HG03045 (cell line): ENCODE data around the gene NUP88.

Experiments
- ATAC-seq: cut with Tn5 transposase; IDR thresholded peaks from one replicate; pipeline ENCODE4 v1.9.1; 2021; ENCODE audit warnings: mild to moderate bottlenecking, moderate library complexity; ENCODE audit not compliant: unreplicated experiment

NUP88 gene

GRCh38 chr17:5419959-5420653, 644 bp upstream of the NUP88 start, which contains the start of gene RPAIN:
Gene RPAIN, plus strand, starts transcription at chr17:5420182. Its CDS starts 29 bp downstream, at chr17:5420211.
- ATAC-seq, result peak; percentile 61

GRCh38 chr17:5418858-5419355, 555 bp downstream of the NUP88 start:
- peak; percentile 33 for ATAC-seq

- no peak for ATAC-seq
Observed at GRCh38 chr17:5416901-5417300, 2.6 kb downstream of the NUP88 start.

GRCh38 chr17:5413682-5414081, 5.8 kb downstream of the NUP88 start:
- no peak for ATAC-seq

GRCh38 chr17:5410594-5411272, 8.7 kb downstream of the NUP88 start:
- ATAC-seq, result no peak

GRCh38 chr17:5408186-5408585, 11.3 kb downstream of the NUP88 start:
- ATAC-seq, result no peak

GRCh38 chr17:5405400-5405799, 14.1 kb downstream of the NUP88 start:
- no peak for ATAC-seq

DNA sequence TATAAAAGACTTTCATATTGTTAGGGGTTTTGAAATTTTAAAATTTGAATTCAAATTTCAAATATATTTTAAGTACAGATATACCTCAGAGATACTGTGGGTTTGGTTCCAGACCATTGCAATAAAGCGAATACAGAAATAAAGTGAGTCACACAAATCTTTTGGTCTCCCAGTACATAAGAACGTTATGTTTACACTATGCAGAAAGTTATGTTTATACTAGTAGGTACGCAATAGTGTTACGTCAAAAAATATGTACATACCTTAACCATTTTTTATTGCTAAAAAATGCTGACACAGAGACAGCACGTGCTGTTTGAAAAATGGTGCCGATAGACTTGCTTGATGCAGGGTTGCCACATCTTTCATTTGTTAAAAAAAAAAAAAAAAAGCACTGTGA, 19.7 kb downstream of the NUP88 start:
- ATAC-seq, result no peak

- no peak for ATAC-seq
Observed at GRCh38 chr17:5396612-5397011, 22.9 kb downstream of the NUP88 start.

GRCh38 chr17:5391678-5392077, 27.8 kb downstream of the NUP88 start:
- ATAC-seq, result no peak

DNA sequence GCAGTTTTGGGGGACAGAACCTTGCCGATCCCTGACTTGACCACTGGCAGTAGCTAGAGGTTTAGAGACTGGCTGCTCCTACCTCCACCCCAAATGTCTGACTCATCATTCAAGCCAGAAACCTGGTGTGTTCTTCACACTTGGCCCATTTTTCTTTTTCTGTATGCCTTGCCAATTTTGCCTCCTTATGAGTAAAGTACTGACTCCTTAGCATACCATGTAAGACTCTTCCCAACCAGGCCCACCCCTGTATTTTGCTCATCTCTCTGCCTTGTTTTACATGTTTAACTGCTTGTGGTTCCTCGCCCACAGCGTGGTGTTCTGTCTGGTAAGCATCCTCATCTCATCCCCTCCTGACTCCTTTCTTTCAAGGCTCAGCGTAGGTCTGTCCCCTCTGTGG, 37.9 kb downstream of the NUP88 start:
- no peak for ATAC-seq

GRCh38 chr17:5380491-5381135, 38.8 kb downstream of the NUP88 start:
- ATAC-seq, result no peak

DNA sequence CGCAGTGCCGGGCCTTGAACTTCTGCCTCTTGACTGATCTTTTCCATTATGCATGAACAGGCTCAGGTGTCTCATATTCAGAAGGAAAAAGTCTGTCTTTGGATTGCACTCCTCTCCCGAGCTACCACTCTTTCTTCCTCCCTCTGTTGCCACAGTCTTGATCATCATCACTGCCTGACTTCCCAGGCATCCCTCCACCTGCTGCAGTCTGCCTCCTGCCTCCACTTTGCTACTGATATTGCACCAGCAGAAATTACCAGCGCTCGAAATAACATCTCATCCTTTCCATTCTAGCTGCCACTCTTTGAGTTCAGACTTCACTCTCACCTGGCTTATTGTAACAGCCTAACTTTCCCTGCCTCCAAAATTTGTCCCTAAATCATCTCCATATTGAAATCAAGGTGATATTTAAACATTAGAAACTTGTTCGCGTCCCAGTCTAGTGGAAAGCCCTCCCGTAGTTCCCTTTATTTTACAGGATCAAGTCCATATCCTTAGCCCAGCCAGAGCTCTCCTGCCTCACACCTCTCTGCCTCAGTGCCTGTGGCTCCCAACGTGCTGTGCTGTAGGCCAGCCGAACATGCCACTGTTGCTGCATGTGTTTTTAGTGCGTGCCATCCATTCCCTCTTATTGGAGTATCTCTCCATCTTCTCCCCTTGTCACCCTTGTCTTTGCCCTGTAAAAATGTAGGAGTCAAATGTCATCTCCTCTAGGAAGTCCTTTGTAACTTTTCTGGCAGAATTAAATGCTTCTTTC, 39.9 kb downstream of the NUP88 start:
- no peak for ATAC-seq

DNA sequence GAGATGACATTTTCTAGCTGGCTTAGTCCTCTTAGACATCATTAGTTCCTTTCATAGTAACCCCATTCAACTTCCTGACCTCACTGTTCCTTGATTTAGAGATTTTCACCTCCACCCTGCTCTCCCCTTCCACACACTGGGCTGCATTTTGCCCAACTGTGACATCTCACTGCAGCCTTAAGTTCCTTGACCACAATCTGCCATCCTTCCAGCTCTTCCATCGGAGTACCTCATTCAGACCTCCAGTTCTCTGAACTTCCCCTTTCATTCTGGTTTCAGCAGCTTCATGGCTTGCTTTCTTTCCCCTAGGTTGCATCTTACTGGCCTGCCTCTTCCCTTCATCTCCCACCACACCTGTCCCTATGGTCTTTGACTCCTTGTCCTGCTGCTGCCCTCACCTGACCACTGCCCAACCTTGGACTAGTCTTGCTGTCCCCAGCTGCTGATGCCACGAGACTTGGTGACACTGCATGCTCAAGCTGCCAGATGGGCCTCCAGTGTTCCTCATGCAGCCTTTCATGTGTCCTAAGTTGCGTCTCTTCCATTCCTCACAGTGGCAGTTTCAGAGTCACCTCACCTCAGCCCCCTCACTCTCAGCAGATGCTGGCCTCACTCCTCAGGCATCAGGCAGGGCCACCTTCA, 40.8 kb downstream of the NUP88 start:
- no peak for ATAC-seq

GRCh38 chr17:5373112-5373511, 46.4 kb downstream of the NUP88 start:
- no peak for ATAC-seq

DNA sequence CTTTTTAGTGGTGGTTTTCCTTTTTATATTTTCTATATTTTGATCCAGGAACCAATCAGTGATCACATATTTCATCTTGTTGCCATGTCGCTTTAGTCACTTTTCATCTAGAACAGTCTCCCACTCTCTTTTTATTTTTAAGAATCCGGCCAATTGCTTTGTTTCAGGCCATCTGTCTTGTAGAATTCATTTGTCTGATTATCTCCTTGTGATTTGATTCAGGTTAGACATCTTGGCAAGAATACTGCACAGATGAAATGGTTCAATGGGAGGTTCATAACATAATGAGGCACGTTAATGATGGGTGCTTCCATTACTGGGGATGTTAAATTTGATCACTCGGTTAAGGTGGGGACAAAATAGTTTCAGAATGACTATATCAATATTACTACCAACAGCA, 49.1 kb downstream of the NUP88 start:
- ATAC-seq, result no peak

- no peak for ATAC-seq
Observed at GRCh38 chr17:5365831-5366230, 53.6 kb downstream of the NUP88 start.

DNA sequence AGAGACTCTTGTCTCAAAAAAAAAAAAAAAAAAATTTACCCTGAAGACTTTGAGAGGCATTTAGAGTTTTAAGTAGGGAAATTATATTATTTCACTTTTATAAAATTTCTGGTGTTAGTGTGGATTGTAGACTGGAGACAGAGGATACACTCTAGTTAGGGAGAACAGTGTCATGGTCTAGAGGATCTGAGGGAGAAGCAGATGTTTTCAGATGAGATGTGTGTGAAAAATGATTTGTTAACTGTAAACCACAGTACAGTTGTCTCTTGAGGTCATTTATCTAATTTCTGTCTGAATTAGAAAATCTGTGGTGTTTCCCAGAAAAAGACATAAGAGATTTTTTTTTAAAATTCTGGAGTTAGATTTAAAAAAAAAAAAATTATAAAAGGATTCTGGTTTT, 54.8 kb downstream of the NUP88 start:
- ATAC-seq, result no peak

- no peak for ATAC-seq
Observed at GRCh38 chr17:5364156-5364555, 55.3 kb downstream of the NUP88 start.

GRCh38 chr17:5362162-5362811, 57.2 kb downstream of the NUP88 start:
- no peak for ATAC-seq
